Measurements from ENCODE around the gene NPTXR. TPM values are rescaled to one million over a fixed set of nuclear protein-coding genes. Genes with fewer than 3 reads are reported as not detected.

Gene NPTXR
- total and polyA plus RNA-seq, 10 of the 15 experiments (the other 5 are each of a cell fraction or from before 2014, with no cell fraction given), result 0.02 to 0.38 (median 0.07) TPM; not detected in 2

DNA sequence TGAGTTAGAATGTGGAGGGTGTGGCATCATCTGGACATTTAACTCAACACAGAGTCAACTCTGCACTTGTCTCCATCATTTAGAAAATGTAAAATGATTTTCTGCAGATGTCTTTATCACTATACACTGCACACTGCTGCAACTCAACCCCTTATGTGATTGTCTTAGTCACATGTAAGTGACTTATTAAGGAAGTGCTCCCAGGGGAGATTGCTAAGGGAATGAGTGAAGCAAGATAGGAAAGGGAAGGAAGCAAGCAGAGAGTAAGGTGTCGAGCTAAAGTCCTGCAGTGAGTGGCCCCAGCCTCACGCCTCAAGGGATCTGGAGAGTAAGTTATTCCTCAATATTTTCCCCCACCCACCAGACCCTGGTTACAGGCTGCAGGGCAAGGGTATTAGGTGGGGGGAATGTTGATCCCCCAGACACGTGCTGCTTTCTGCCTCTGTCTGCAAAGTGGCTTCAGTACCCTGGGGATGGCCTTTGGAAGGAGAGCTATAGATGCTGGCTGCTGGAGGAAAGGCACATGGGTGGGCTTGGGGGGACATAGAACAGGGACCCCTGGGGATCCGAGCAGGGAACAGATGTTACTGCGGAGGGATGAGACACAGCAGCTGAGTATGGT, 35.4 kb upstream of the NPTXR start:
- Histone ChIP-seq H3K4me2 (ENCODE audit: control insufficient read depth, insufficient read depth) (no peak overlapping the region), H3K79me2 (ENCODE audit: control insufficient read depth, insufficient read depth, low read length) (no peaks in the 10 kb centered on the region), H3K4me3 (no peak overlapping the region), H3K27ac (ENCODE audit: control insufficient read depth, insufficient read depth) (no peak overlapping the region), H4K20me1 (ENCODE audit: control insufficient read depth, insufficient read depth) (no peaks in the 10 kb centered on the region), H3K36me3 (ENCODE audit: control insufficient read depth in 2 of 2, insufficient read depth in 2 of 2, low read length in 1 of 2) (no peaks in the 10 kb centered on the region), H3K27me3 (replicated peaks in 1 of 2; ENCODE audit: control insufficient read depth in 2 of 2, insufficient read depth in 2 of 2, low read length in 1 of 2) (no peaks in the 10 kb centered on the region), H3K9ac (ENCODE audit: control insufficient read depth, insufficient read depth, low read length) (no peak overlapping the region), H2AFZ (ENCODE audit: control insufficient read depth, low read depth, low read length) (no peak overlapping the region), H3K4me1 (ENCODE audit: control insufficient read depth, insufficient read depth, low read length) (peaks cover 4% of the 10 kb centered on the region), H3K9me3 (replicated peaks; ENCODE audit: control insufficient read depth, insufficient read depth, low read length) (no peaks in the 10 kb centered on the region)
- ATAC-seq, result no peak
- CTCF ChIA-PET, result interaction anchor here (0.9 to 2.8 kb wide), 4 partner anchors 9 to 124 kb away, joined by 3 to 13 read pairs (median 6); no protein-coding TSS in a partner anchor
- intact Hi-C loops (cut with micrococcal nuclease; ENCODE audit: unreplicated experiment) (no loop called here), in situ Hi-C loops (cut with MboI) (no loop called here)
- RAD21 ChIA-PET (ENCODE audit: unreplicated experiment), result no interaction called here
- SMC1A ChIA-PET (ENCODE audit: uncharacterized antibody, unreplicated experiment), result no interaction called here
- no peak for DNase-seq (ENCODE audit: low read depth, low spot score)
- POLR2A ChIA-PET, result no interaction called here
- BruUV-seq (replicated peaks), result no TSS peak
- 28% methylated on average over 5 of the region's 5 CpGs for WGBS (ENCODE audit: insufficient coverage, insufficient replicate concordance, low lambda C conversion rate, missing lambda C conversion rate)
- TF ChIP-seq CBX3 (IDR thresholded peaks at IDR 0.05; ENCODE audit: borderline replicate concordance, low read depth), result no peak
- TF ChIP-seq CHD4 (IDR thresholded peaks at IDR 0.05), result no peak
- TF ChIP-seq HCFC1 (IDR thresholded peaks at IDR 0.05; ENCODE audit: low read length), result no peak
- TF ChIP-seq RFX5 (IDR thresholded peaks at IDR 0.05; ENCODE audit: low read depth, low read length), result no peak
- TF ChIP-seq TCF7 (IDR thresholded peaks at IDR 0.05; ENCODE audit: borderline replicate concordance), result no peak
- TF ChIP-seq, protein P1, sequence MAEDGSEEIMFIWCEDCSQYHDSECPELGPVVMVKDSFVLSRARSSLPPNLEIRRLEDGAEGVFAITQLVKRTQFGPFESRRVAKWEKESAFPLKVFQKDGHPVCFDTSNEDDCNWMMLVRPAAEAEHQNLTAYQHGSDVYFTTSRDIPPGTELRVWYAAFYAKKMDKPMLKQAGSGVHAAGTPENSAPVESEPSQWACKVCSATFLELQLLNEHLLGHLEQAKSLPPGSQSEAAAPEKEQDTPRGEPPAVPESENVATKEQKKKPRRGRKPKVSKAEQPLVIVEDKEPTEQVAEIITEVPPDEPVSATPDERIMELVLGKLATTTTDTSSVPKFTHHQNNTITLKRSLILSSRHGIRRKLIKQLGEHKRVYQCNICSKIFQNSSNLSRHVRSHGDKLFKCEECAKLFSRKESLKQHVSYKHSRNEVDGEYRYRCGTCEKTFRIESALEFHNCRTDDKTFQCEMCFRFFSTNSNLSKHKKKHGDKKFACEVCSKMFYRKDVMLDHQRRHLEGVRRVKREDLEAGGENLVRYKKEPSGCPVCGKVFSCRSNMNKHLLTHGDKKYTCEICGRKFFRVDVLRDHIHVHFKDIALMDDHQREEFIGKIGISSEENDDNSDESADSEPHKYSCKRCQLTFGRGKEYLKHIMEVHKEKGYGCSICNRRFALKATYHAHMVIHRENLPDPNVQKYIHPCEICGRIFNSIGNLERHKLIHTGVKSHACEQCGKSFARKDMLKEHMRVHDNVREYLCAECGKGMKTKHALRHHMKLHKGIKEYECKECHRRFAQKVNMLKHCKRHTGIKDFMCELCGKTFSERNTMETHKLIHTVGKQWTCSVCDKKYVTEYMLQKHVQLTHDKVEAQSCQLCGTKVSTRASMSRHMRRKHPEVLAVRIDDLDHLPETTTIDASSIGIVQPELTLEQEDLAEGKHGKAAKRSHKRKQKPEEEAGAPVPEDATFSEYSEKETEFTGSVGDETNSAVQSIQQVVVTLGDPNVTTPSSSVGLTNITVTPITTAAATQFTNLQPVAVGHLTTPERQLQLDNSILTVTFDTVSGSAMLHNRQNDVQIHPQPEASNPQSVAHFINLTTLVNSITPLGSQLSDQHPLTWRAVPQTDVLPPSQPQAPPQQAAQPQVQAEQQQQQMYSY (CRISPR knock-in tag; IDR thresholded peaks at IDR 0.05), result no peak
- TF ChIP-seq EGR1 (IDR thresholded peaks at IDR 0.05; ENCODE audit: borderline replicate concordance in 1 of 2, low read depth in 2 of 2, low read length in 2 of 2), result no peak
- TF ChIP-seq MAX (IDR thresholded peaks at IDR 0.05; ENCODE audit: low read depth, low read length), result no peak
- no peak for TF ChIP-seq ZNF687 (IDR thresholded peaks at IDR 0.05)
- TF ChIP-seq NFIC (IDR thresholded peaks at IDR 0.05; ENCODE audit: low read depth, low read length), result no peak
- TF ChIP-seq, protein P2, sequence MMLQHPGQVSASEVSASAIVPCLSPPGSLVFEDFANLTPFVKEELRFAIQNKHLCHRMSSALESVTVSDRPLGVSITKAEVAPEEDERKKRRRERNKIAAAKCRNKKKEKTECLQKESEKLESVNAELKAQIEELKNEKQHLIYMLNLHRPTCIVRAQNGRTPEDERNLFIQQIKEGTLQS (IDR thresholded peaks at IDR 0.05; ENCODE audit: borderline replicate concordance, extremely low read depth, low read depth, low read length), result no peak
- TF ChIP-seq TCF3 (IDR thresholded peaks at IDR 0.05; ENCODE audit: borderline replicate concordance, insufficient read depth, low read depth, low read length), result no peak
- no peak for TF ChIP-seq IRF4 (IDR thresholded peaks at IDR 0.05; ENCODE audit: low read depth, low read length)
- no peak for TF ChIP-seq BACH1 (IDR thresholded peaks at IDR 0.05; ENCODE audit: borderline replicate concordance)
- FAIRE-seq, result no peak

All from GM12878 (cell line).